CD8-positive, alpha-beta memory T cell (primary cell): ENCODE measurements around the gene PLEKHD1. TPM values are rescaled to one million over a fixed set of nuclear protein-coding genes. Genes with fewer than 3 reads are reported as not detected.

Experiments used
- CTCF ChIA-PET: fragments of 350-600 bp; sonication (Branson Sonifier 250); formaldehyde crosslinking; loops from one replicate; lab custom pipeline; 2021; ENCODE audit warnings: antibody characterized with exemption; lab: Charles Lee
- POLR2A ChIA-PET: fragments of 350-600 bp; sonication (Branson Sonifier 250); formaldehyde crosslinking; loops from one replicate; lab custom pipeline; 2021; ENCODE audit warnings: antibody characterized with exemption; lab: Charles Lee
- DNase-seq, 5 donors: peaks; one replicate each; pipeline versions ENCODE4 v3.0.0 to v3.0.0-alpha.2; 2020 to 2022; ENCODE audit warnings: mixed read lengths in 1 of 5
- H3K27ac ChIP-seq: one replicate; pipeline ENCODE4 v1.7.0; 2013; ENCODE audit warnings: low read depth, mild to moderate bottlenecking, low read length, moderate library complexity
- H3K27me3 ChIP-seq: 2 replicates; pipeline ENCODE4 v1.7.0; 2013; ENCODE audit warnings: low read length, mild to moderate bottlenecking; ENCODE audit not compliant: insufficient read depth, poor library complexity, severe bottlenecking
- H3K36me3 ChIP-seq: 2 replicates; pipeline ENCODE4 v1.7.0; 2013; ENCODE audit warnings: mild to moderate bottlenecking, low read length, moderate library complexity; ENCODE audit not compliant: insufficient read depth
- H3K4me1 ChIP-seq: 2 replicates; pipeline ENCODE4 v1.7.0; 2013; ENCODE audit warnings: mild to moderate bottlenecking, low read length, moderate library complexity; ENCODE audit not compliant: insufficient read depth
- H3K4me3 ChIP-seq: 2 replicates; pipeline ENCODE4 v1.7.0; 2013; ENCODE audit warnings: mild to moderate bottlenecking, low read length
- H3K9me3 ChIP-seq: 2 replicates; pipeline ENCODE4 v1.7.0; 2013; ENCODE audit warnings: mild to moderate bottlenecking, low read length
- H3K27ac Mint-ChIP-seq, 8 donors: one replicate each; pipeline ENCODE4 v1.8.0; 2020 to 2021; ENCODE audit warnings: mixed read lengths in 8 of 8, mild to moderate bottlenecking in 6 of 8, inconsistent platforms in 3 of 8, moderate library complexity in 3 of 8
- H3K27me3 Mint-ChIP-seq, 2 donors: one replicate each; pipeline ENCODE4 v1.8.0; 2020 to 2021; ENCODE audit warnings: mixed read lengths in 2 of 2, mild to moderate bottlenecking in 1 of 2, moderate library complexity in 1 of 2
- H3K36me3 Mint-ChIP-seq, 3 donors: one replicate each; pipeline ENCODE4 v1.8.0; 2020 to 2021; ENCODE audit warnings: mixed read lengths in 3 of 3, inconsistent platforms in 1 of 3, mild to moderate bottlenecking in 1 of 3
- H3K4me1 Mint-ChIP-seq, 3 donors: one replicate each; pipeline ENCODE4 v1.8.0; 2020 to 2021; ENCODE audit warnings: mixed read lengths in 3 of 3, inconsistent platforms in 1 of 3, mild to moderate bottlenecking in 1 of 3
- H3K4me3 Mint-ChIP-seq, 7 donors: one replicate each; pipeline ENCODE4 v1.8.0; 2020 to 2021; ENCODE audit warnings: mixed read lengths in 7 of 7, mild to moderate bottlenecking in 6 of 7, moderate library complexity in 4 of 7, inconsistent platforms in 2 of 7
- H3K9me3 Mint-ChIP-seq, 5 donors: one replicate each; pipeline ENCODE4 v1.8.0; 2020 to 2022; ENCODE audit warnings: mixed read lengths in 5 of 5, mild to moderate bottlenecking in 3 of 5, moderate library complexity in 2 of 5, inconsistent platforms in 1 of 5
- polyA plus RNA-seq: library from polyadenylated mRNA; unstranded; fragments of 300-500 nt; fragmentation: Illumina TruSeq; gene quantifications from one replicate; pipeline ENCODE4 v1.2.3, GENCODE V29; 2021
- total RNA-seq, 2 experiments: library from RNA; stranded (reverse); gene quantifications; one replicate each; pipeline ENCODE4 v1.2.3, GENCODE V29; 2021

The PLEKHD1 gene
- total and polyA plus RNA-seq, 3 experiments from 2014 or later, result 0.06 to 0.11 TPM; not detected in 1

DNA sequence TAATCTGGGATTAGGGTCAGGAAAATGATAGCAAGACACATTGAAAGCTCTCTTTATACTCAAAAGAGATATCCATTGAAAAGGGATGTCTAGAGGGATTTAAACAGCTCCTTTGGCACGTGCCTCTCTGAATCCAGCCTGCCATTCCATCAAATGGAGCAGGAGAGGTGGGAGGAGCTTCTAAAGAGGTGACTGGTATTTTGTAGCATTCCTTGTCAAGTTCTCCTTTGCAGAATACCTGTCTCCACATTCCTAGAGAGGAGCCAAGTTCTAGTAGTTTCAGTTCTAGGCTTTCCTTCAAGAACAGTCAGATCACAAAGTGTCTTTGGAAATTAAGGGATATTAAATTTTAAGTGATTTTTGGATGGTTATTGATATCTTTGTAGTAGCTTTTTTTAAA, 25.4 kb upstream of the PLEKHD1 start:
- H3K27me3 Mint-ChIP-seq, result no peaks in the 10 kb centered on the region
- Histone ChIP-seq H3K9me3 (no peaks in the 10 kb centered on the region), H3K4me1 (no peaks in the 10 kb centered on the region), H3K4me3 (no peak overlapping the region), H3K27ac (no peak overlapping the region), H3K27me3 (no peaks in the 10 kb centered on the region), H3K36me3 (peaks cover 19% of the 10 kb centered on the region)
- H3K9me3 Mint-ChIP-seq, result no peaks in the 10 kb centered on the region
- CTCF ChIA-PET, result interaction anchor here (0.8 to 3.0 kb wide), 4 partner anchors 26 to 216 kb away, joined by 3 to 18 read pairs (median 4); no protein-coding TSS in a partner anchor
- no peaks in the 10 kb centered on the region for H3K4me1 Mint-ChIP-seq
- no peak overlapping the region for H3K27ac Mint-ChIP-seq
- POLR2A ChIA-PET, result no interaction called here
- no peak overlapping the region for H3K4me3 Mint-ChIP-seq
- peaks cover 7 to 75% (median 20%) of the 10 kb centered on the region in 3 donors for H3K36me3 Mint-ChIP-seq
- DNase-seq, result no peak

DNA sequence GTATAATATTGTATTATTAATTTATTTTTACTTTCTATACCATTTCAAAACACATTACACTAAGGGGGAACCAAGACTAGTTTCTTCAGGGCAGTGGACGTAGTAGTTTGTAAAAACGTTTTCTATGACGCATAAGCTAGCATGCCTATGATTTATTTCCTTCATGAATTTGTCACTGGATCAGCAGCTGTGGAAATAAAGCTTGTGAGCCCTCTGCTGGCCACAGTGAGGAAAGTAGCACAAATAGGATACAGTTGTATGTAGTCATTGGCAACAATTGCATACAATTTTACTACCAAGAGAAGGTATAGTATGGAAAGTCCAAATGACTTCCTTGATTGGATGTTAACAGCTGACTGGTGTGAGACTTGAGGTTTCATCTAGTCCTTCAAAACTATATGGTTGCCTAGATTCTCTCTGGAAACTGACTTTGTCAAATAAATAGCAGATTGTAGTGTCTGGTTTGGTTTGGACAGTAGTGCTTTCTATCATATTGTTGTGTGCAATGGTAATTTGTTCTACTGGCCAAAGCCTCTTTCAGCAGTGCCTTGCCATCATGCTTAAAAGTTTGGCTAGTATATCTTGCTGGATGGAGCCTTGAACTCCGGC, 24.3 kb upstream of the PLEKHD1 start:
- ChIA-PET CTCF (interaction anchor here (0.7 to 3.0 kb wide), 5 partner anchors 64 to 331 kb away, joined by 3 to 18 read pairs (median 4); no protein-coding TSS in a partner anchor), POLR2A (interaction anchor here (0.7 to 0.9 kb wide), 2 partner anchors 63 to 218 kb away, joined by 3 read pairs; no protein-coding TSS in a partner anchor)
- Mint-ChIP-seq H3K4me1 (no peaks in the 10 kb centered on the region), H3K27me3 (no peaks in the 10 kb centered on the region), H3K27ac (no peak overlapping the region), H3K36me3 (peaks cover 7 to 67% (median 20%) of the 10 kb centered on the region in 3 donors), H3K4me3 (no peak overlapping the region), H3K9me3 (no peaks in the 10 kb centered on the region)
- Histone ChIP-seq H3K27me3 (no peaks in the 10 kb centered on the region), H3K27ac (no peak overlapping the region), H3K4me3 (no peak overlapping the region), H3K9me3 (no peaks in the 10 kb centered on the region), H3K4me1 (no peaks in the 10 kb centered on the region), H3K36me3 (peaks cover 19% of the 10 kb centered on the region)
- peak in 4 of 5 donors; percentile 20 to 56 (median 28) for DNase-seq

DNA sequence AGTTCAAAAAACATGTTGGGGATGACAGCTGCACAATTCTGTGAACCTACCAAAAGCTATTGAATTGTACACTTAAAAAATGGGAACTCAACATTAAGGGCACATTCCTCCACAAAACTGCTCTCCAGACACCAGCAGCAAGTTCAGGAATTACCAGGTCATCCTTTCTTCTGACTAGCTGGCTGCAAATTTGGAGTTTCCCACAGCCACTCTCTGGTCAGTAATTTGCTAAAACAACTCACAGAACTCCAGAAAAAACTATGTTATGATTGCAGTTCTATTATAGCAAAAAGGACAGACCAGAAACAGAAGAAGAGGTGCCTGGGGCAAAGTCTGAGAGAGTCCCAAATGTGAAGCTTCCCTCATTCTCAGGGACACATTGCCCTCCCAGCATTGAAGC, 20.1 kb upstream of the PLEKHD1 start:
- H3K36me3 ChIP-seq, result no peaks in the 10 kb centered on the region
- H3K4me3 ChIP-seq, result no peak overlapping the region
- H3K4me3 Mint-ChIP-seq, result no peak overlapping the region
- POLR2A ChIA-PET, result no interaction called here
- H3K9me3 ChIP-seq, result no peaks in the 10 kb centered on the region
- no peak overlapping the region for H3K27ac Mint-ChIP-seq
- no peaks in the 10 kb centered on the region for H3K27me3 Mint-ChIP-seq
- peaks cover 3 to 31% (median 9%) of the 10 kb centered on the region in 3 donors for H3K36me3 Mint-ChIP-seq
- H3K4me1 ChIP-seq, result no peaks in the 10 kb centered on the region
- H3K27me3 ChIP-seq, result no peaks in the 10 kb centered on the region
- no peaks in the 10 kb centered on the region for H3K9me3 Mint-ChIP-seq
- DNase-seq, result no peak
- CTCF ChIA-PET, result interaction anchor here (1.0 kb wide), 1 partner anchor 53 kb away, joined by 3 read pairs; no protein-coding TSS in a partner anchor
- H3K27ac ChIP-seq, result no peak overlapping the region
- H3K4me1 Mint-ChIP-seq, result no peaks in the 10 kb centered on the region

- H3K4me3 Mint-ChIP-seq, result no peak overlapping the region
- Histone ChIP-seq H3K9me3 (no peaks in the 10 kb centered on the region), H3K4me3 (no peak overlapping the region), H3K27me3 (no peaks in the 10 kb centered on the region), H3K27ac (no peak overlapping the region), H3K36me3 (no peaks in the 10 kb centered on the region), H3K4me1 (no peaks in the 10 kb centered on the region)
- POLR2A ChIA-PET, result no interaction called here
- no peak for DNase-seq
- peaks cover 3 to 28% (median 9%) of the 10 kb centered on the region in 3 donors for H3K36me3 Mint-ChIP-seq
- H3K27me3 Mint-ChIP-seq, result no peaks in the 10 kb centered on the region
- CTCF ChIA-PET, result interaction anchor here (0.7 to 1.0 kb wide), 2 partner anchors 52 to 67 kb away, joined by 3 read pairs; no protein-coding TSS in a partner anchor
- H3K4me1 Mint-ChIP-seq, result no peaks in the 10 kb centered on the region
- no peak overlapping the region for H3K27ac Mint-ChIP-seq
- H3K9me3 Mint-ChIP-seq, result no peaks in the 10 kb centered on the region
Measured at GRCh38 chr14:69464829-69465228, 19.7 kb upstream of the PLEKHD1 start.

GRCh38 chr14:69468949-69469348, 15.6 kb upstream of the PLEKHD1 start:
- no peaks in the 10 kb centered on the region for H3K27me3 ChIP-seq
- H3K9me3 Mint-ChIP-seq, result no peaks in the 10 kb centered on the region
- H3K4me1 ChIP-seq, result no peaks in the 10 kb centered on the region
- POLR2A ChIA-PET, result no interaction called here
- H3K27me3 Mint-ChIP-seq, result peaks cover 2 to 3% of the 10 kb centered on the region in 2 donors
- H3K4me1 Mint-ChIP-seq, result no peaks in the 10 kb centered on the region
- CTCF ChIA-PET, result no interaction called here
- H3K36me3 ChIP-seq, result no peaks in the 10 kb centered on the region
- H3K27ac ChIP-seq, result no peak overlapping the region
- DNase-seq, result no peak
- no peak overlapping the region for H3K4me3 Mint-ChIP-seq
- H3K4me3 ChIP-seq, result no peak overlapping the region
- H3K36me3 Mint-ChIP-seq, result peaks cover 0 to 7% (median 1%) of the 10 kb centered on the region in 3 donors
- H3K27ac Mint-ChIP-seq, result no peak overlapping the region
- H3K9me3 ChIP-seq, result no peaks in the 10 kb centered on the region

- no peaks in the 10 kb centered on the region for H3K27me3 ChIP-seq
- H3K27ac Mint-ChIP-seq, result no peak overlapping the region
- no peak overlapping the region for H3K27ac ChIP-seq
- no peaks in the 10 kb centered on the region for H3K36me3 ChIP-seq
- H3K27me3 Mint-ChIP-seq, result peaks cover 2 to 3% of the 10 kb centered on the region in 2 donors
- peaks cover 0 to 7% (median 1%) of the 10 kb centered on the region in 3 donors for H3K36me3 Mint-ChIP-seq
- CTCF ChIA-PET, result interaction anchor here (1.2 kb wide), 1 partner anchor 229 kb away, joined by 3 read pairs; no protein-coding TSS in a partner anchor
- H3K4me1 Mint-ChIP-seq, result no peaks in the 10 kb centered on the region
- H3K4me3 Mint-ChIP-seq, result no peak overlapping the region
- no peaks in the 10 kb centered on the region for H3K4me1 ChIP-seq
- DNase-seq, result no peak
- H3K4me3 ChIP-seq, result no peak overlapping the region
- H3K9me3 ChIP-seq, result no peaks in the 10 kb centered on the region
- no peaks in the 10 kb centered on the region for H3K9me3 Mint-ChIP-seq
- POLR2A ChIA-PET, result no interaction called here
Measured at GRCh38 chr14:69471436-69471835, 13.1 kb upstream of the PLEKHD1 start.

- Mint-ChIP-seq H3K27me3 (peaks cover 2 to 3% of the 10 kb centered on the region in 2 donors), H3K4me3 (no peak overlapping the region), H3K4me1 (no peaks in the 10 kb centered on the region), H3K9me3 (peaks cover 0 to 1% (median 0%) of the 10 kb centered on the region in 5 donors), H3K27ac (no peak overlapping the region), H3K36me3 (peaks cover 0 to 7% (median 1%) of the 10 kb centered on the region in 3 donors)
- no peaks in the 10 kb centered on the region for H3K36me3 ChIP-seq
- H3K4me1 ChIP-seq, result no peaks in the 10 kb centered on the region
- DNase-seq, result no peak
- no peak overlapping the region for H3K4me3 ChIP-seq
- ChIA-PET CTCF (no interaction called here), POLR2A (no interaction called here)
- no peaks in the 10 kb centered on the region for H3K9me3 ChIP-seq
- no peaks in the 10 kb centered on the region for H3K27me3 ChIP-seq
- no peak overlapping the region for H3K27ac ChIP-seq
Measured at GRCh38 chr14:69471916-69472315, 12.6 kb upstream of the PLEKHD1 start.

GRCh38 chr14:69473260-69473659, 11.3 kb upstream of the PLEKHD1 start:
- H3K4me1 ChIP-seq, result no peaks in the 10 kb centered on the region
- CTCF ChIA-PET, result no interaction called here
- H3K36me3 Mint-ChIP-seq, result peaks cover 0 to 7% (median 1%) of the 10 kb centered on the region in 3 donors
- no peaks in the 10 kb centered on the region for H3K27me3 ChIP-seq
- H3K27ac ChIP-seq, result no peak overlapping the region
- no peak overlapping the region for H3K4me3 ChIP-seq
- peaks cover 2 to 3% of the 10 kb centered on the region in 2 donors for H3K27me3 Mint-ChIP-seq
- peaks cover 0 to 1% (median 0%) of the 10 kb centered on the region in 5 donors for H3K9me3 Mint-ChIP-seq
- POLR2A ChIA-PET, result no interaction called here
- H3K27ac Mint-ChIP-seq, result no peak overlapping the region
- H3K4me3 Mint-ChIP-seq, result no peak overlapping the region
- no peaks in the 10 kb centered on the region for H3K9me3 ChIP-seq
- H3K4me1 Mint-ChIP-seq, result no peaks in the 10 kb centered on the region
- no peaks in the 10 kb centered on the region for H3K36me3 ChIP-seq
- no peak for DNase-seq
